HG03354 (cell line): ENCODE data around the gene DYNLRB2.

ENCODE experiments used
- ATAC-seq: cut with Tn5 transposase; IDR thresholded peaks from one replicate; pipeline ENCODE4 v1.9.1; 2021; ENCODE audit warnings: mild to moderate bottlenecking; ENCODE audit not compliant: unreplicated experiment, poor library complexity, severe bottlenecking

DYNLRB2 gene

DNA sequence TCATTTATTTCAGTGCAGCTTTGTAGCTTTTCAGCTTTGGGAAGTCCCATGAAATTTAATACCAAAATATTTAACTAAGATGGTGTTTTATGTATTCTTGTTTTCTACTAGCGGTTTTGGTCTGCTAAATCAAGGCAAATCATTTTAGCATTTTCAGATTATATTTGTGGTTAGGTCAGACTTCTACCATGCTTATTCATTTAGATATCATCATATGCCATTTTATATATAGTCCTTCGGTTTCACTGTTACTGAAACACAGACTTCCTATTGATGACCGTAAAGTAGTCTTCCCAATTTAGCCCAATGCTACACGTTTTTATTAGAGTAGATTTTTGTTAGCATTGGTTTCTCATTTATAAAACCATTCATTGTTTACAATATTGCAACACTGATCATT is 5.5 kb downstream of the DYNLRB2 start:
- no peak for ATAC-seq

DNA sequence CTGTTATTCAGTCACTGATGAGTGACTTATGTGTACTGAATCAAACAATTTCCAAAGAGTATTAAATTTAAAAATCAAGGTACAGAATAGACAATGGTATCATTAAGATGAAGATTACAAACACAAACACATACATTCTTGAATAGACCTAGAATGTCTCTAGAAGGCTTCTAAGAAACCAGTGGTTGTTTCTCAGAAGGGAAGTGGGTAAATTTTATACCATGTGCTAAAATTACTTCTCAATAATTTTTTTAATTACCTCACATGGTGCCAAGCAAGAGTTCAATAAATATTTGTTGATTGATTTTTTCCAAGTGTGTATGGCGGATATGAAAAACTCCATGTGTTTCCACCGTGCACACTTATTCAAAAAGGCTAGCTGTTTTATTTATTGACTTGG is 6.4 kb downstream of the DYNLRB2 start:
- ATAC-seq = no peak

- no peak for ATAC-seq
Observed at GRCh38 chr16:80552277-80552676, 11.5 kb downstream of the DYNLRB2 start.

DNA sequence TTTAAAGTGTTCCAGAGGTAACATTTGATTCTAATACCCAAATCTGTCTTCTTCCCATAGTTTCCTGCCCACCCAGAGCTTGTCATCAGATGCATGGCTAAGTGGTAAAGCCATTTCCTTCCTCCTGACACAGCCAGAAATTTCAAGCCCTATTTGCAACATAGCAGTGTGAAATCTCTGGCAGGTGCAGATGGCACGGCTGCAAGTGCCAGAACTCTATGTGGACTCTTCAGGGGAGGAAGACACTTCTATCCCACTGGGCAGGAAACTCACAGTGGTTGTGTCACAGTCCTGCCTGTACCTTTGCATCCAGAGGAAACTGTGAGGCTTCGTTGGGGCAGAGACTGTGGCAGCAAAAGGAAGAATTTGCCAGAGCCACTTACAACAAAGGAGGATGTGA is 13.2 kb downstream of the DYNLRB2 start:
- no peak for ATAC-seq

- no peak for ATAC-seq
Observed at GRCh38 chr16:80556481-80556880, 15.7 kb downstream of the DYNLRB2 start.

- ATAC-seq = no peak
Observed at GRCh38 chr16:80557037-80557436, 16.2 kb downstream of the DYNLRB2 start.

DNA sequence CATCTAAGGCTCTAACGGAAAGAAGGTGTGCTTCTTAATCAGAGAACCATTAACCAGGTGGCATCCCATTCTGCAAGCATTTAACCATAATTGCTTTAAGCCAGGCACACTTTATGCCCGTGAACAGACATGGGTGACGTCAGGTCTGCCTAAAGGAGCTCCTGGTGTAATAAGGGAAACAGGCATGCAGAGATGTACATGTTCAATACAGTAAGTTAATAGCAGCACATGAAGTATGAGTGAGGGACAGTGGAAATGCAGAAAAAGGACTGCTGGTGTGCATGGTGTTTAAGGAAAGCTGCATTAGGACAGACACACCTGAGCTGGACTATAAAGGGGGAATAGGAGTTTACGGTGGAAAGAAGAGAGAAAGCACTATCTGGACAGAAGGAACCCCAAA is 18.6 kb downstream of the DYNLRB2 start:
- ATAC-seq = no peak

DNA sequence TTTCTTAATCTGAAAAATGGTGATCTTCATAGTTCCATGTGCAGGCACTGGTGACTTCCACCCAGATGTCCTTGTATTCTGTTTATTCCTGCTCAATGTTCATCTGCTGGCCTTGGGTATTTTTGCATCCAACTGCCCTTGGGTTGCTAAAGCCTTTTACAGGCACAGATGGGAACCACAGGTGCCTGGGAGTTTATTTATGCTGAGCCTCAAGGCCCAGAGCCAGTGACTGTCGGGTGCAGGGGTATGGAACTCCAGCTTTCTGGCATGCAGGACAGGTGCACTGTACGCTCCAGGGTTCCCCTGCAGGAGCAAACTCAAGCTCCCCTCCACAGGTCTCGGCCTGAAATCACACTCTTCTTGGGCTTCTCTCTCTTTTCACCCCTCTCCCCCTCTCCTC is 22.3 kb downstream of the DYNLRB2 start:
- no peak for ATAC-seq

GRCh38 chr16:80564394-80564793 is 23.6 kb downstream of the DYNLRB2 start:
- ATAC-seq = no peak

DNA sequence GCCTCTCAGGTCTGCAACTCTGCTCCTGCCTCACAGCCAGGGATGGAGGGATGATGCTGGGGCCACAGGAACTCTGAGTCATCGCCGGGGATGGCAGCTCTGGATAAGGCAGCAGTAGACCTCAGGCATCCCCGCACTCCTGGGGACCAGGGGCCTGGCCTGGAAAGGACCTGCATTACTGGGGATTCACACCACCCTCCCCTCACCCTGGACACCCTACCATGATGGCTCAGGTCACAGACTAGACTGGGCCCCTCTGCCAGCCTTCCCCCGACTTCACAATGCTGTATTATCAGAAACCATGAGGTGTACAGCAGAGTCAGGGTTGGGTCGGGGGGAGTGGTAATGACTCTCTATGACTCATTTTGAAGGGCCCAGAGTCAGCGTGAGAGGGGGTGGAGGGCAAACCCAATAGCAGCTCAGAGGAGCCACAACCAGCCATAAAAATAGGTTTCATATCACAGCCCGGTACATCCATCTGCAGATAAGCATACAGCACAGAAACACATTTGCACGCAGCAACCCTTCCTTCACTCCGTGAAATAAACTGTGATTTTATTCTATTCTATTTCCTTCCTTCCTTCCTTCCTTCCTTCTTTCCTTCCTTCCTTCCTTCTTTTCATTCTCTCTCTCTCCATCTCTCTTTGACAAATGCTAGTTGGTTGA is 28.8 kb downstream of the DYNLRB2 start:
- peak; percentile 75 for ATAC-seq

DNA sequence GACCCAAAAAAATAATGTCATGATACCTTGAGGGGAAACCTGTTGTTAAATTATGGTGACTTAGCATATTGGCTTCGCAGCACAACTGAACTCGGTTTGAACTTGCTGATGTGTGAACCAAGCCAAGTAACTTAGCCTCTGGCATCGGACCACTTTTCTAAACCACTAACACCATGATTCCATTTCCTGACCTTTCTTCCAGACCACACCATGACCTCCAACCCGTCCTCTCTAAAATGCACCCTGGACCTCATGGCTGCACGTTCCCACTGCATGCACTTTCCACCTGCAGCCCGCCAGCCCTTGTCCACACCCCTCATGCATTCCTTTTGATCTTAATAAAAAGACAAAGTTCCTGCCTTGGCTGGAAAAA is 29.3 kb downstream of the DYNLRB2 start:
- no peak for ATAC-seq

DNA sequence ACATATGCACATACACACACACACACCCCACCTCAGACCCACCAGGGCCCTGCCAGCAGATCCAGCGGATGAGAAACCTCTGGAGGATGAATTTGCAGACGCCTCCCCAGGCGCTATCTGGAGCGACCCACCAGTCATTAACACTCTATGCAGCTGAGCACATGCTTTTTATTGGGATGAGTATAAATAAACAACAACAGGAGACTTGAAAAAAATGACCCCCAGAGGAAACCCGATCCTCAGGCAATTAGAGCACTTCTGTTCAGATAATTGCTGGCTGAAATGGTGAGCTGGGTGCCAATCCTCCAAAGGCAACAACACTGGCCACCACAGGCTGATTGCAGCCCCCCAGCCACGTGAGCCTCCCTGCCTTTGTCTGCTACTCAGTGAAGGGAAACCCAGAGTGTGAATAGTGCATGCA is 32.9 kb downstream of the DYNLRB2 start:
- ATAC-seq = no peak

GRCh38 chr16:80576343-80576912 is 35.6 kb downstream of the DYNLRB2 start:
- no peak for ATAC-seq

GRCh38 chr16:80577485-80578280 is 36.9 kb downstream of the DYNLRB2 start:
- no peak for ATAC-seq

GRCh38 chr16:80580109-80580832 is 39.5 kb downstream of the DYNLRB2 start:
- ATAC-seq = peak; percentile 88

- ATAC-seq = no peak
Observed at GRCh38 chr16:80583466-80583865, 42.7 kb downstream of the DYNLRB2 start.

DNA sequence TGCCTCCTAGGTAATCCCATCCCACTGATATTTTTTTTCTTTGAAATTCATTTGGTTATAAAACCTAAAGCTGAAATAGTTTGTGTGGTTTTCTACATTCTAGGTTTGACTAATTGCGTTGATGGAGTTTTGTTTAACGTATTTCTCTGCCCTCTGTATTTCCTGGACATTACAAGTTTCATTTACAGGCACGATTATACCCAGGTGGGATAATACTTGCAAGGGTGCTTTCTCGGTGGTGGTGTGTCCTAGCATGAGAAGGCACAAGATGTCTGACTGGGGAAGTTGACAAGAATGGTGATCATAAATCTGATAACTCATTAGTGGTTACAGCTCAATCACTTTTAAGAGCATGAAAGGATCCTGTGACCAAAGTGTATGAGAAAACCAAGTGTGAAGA is 45.0 kb downstream of the DYNLRB2 start:
- ATAC-seq = no peak

DNA sequence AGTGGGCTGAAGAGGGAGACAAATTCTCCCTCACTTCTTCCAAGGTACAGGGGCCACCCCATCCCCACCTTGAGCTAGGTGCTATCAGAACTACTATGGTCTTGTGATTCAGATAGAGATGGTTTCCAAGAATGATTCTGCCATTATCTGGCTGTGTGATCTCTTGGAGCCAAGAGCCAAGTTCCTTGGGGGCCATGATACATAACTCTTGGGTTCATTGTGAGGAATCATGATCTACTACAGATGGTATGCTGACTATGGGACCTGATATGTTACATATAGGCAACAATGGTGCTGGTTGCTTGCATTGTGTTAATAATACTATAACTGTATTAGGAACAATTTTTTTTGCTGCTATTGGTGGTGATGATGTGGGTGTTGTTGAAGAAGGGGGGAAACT is 45.7 kb downstream of the DYNLRB2 start:
- no peak for ATAC-seq

DNA sequence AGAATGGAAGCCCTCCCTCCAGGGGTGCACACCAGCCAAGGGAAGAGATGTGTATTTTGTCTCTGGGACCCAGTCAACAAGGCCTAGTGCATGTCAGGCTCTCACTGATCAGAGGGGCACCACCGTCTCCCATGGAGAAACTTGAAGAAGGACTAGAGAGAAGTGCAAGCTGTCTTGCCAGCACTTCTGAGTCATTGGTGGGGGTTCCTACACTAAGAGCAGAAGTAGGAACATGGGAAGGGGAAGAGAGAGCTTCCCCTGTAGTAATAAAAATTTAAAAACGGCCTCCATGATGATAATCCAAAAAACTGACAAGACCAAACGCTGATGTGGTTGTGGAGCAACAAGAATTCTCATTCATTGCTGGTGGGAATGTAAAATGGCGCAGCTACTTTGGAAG is 46.3 kb downstream of the DYNLRB2 start:
- ATAC-seq = no peak

DNA sequence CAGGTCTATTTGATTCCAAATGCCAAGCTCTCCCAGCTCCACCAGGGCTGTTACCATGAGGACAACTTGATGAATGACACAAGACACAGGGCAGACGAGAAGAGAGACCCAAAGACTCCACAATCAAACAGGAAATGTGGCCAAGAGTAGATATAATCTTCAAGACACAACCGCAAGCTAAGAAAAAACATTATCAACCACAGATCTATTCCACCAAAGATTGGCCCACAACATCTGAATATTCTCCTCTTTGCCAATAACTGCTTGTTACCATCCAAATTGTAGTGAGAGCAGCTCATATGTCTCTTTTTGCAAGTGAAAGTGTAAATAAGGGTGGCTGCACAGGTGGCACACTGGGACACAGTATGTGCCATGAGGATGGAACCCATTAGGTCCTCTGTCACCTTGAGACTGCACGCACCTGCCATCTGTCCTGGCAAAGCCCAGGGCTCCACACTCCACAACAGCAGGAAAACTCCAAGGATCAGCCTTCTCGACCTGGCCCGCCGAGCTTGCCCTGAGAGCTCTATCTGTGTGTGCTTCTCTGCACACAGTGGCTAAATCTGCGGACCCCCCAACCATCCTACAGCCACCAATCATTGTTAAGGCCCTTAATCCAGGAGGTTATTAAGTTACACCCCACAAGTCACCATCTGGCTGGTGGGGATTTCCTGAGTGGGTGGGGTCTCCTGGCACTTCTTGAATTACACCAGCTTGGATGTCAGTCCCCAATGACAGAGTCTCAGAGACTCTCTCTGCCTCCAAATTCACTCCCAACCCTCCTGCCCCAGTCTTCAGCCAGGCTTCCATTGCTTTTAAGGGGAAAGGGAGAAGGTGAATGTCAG is 50.5 kb downstream of the DYNLRB2 start:
- peak; percentile 51 for ATAC-seq
